Measurements from ENCODE around the gene EXOC3L4.

The EXOC3L4 gene

GRCh38 chr14:103099733-103100280 lies 5.3 kb downstream of the EXOC3L4 start:
- Histone ChIP-seq H3K36me3 (ENCODE audit: control insufficient read depth, low read length) (no peaks in the 10 kb centered on the region), H3K4me3 (ENCODE audit: low read length) (no peak overlapping the region), H3F3A (ENCODE audit: control insufficient read depth, insufficient read depth) (no peaks in the 10 kb centered on the region), H3K79me2 (ENCODE audit: control insufficient read depth, low read length) (no peaks in the 10 kb centered on the region), H3K27ac (ENCODE audit: low read depth, low read length) (no peak overlapping the region), H3K4me1 (ENCODE audit: control insufficient read depth, low read length) (peaks cover 18% of the 10 kb centered on the region), H3K4me2 (ENCODE audit: low read length) (no peak overlapping the region), H3K9me3 (ENCODE audit: control insufficient read depth, insufficient read depth, low read length) (no peaks in the 10 kb centered on the region), H4K20me1 (ENCODE audit: control insufficient read depth, insufficient read depth, low read depth, low read length) (no peaks in the 10 kb centered on the region), H3K27me3 (ENCODE audit: control insufficient read depth, low read length) (peaks cover 9% of the 10 kb centered on the region), H3K9me2 (replicated peaks; ENCODE audit: control insufficient read depth, low read length) (no peaks in the 10 kb centered on the region)
- TF ChIP-seq, protein P1, sequence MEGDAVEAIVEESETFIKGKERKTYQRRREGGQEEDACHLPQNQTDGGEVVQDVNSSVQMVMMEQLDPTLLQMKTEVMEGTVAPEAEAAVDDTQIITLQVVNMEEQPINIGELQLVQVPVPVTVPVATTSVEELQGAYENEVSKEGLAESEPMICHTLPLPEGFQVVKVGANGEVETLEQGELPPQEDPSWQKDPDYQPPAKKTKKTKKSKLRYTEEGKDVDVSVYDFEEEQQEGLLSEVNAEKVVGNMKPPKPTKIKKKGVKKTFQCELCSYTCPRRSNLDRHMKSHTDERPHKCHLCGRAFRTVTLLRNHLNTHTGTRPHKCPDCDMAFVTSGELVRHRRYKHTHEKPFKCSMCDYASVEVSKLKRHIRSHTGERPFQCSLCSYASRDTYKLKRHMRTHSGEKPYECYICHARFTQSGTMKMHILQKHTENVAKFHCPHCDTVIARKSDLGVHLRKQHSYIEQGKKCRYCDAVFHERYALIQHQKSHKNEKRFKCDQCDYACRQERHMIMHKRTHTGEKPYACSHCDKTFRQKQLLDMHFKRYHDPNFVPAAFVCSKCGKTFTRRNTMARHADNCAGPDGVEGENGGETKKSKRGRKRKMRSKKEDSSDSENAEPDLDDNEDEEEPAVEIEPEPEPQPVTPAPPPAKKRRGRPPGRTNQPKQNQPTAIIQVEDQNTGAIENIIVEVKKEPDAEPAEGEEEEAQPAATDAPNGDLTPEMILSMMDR (IDR thresholded peaks at IDR 0.05; ENCODE audit: low read depth, low read length, poor library complexity, severe bottlenecking) = no peak
- TF ChIP-seq EZH2phosphoT487 (IDR thresholded peaks at IDR 0.05; ENCODE audit: borderline replicate concordance, low read length) = no peak

GRCh38 chr14:103100281-103101121 lies 6.0 kb downstream of the EXOC3L4 start:
- H3K79me2 ChIP-seq (ENCODE audit: control insufficient read depth, low read length) = no peaks in the 10 kb centered on the region
- H3F3A ChIP-seq (ENCODE audit: control insufficient read depth, insufficient read depth) = no peaks in the 10 kb centered on the region
- no peaks in the 10 kb centered on the region for H4K20me1 ChIP-seq (ENCODE audit: control insufficient read depth, insufficient read depth, low read depth, low read length)
- H3K27me3 ChIP-seq (ENCODE audit: control insufficient read depth, low read length) = peaks cover 10% of the 10 kb centered on the region
- no peak overlapping the region for H3K27ac ChIP-seq (ENCODE audit: low read depth, low read length)
- no peak overlapping the region for H3K4me3 ChIP-seq (ENCODE audit: low read length)
- H3K9me2 ChIP-seq (replicated peaks; ENCODE audit: control insufficient read depth, low read length) = no peaks in the 10 kb centered on the region
- H3K4me1 ChIP-seq (ENCODE audit: control insufficient read depth, low read length) = peaks cover 25% of the 10 kb centered on the region
- TF ChIP-seq, protein P1 (IDR thresholded peaks at IDR 0.05; ENCODE audit: low read depth, low read length, poor library complexity, severe bottlenecking) = no peak
- no peak for TF ChIP-seq EZH2phosphoT487 (IDR thresholded peaks at IDR 0.05; ENCODE audit: borderline replicate concordance, low read length)
- H3K36me3 ChIP-seq (ENCODE audit: control insufficient read depth, low read length) = no peaks in the 10 kb centered on the region
- peak overlapping the region; percentile 19 for H3K4me2 ChIP-seq (ENCODE audit: low read length)
- H3K9me3 ChIP-seq (ENCODE audit: control insufficient read depth, insufficient read depth, low read length) = no peaks in the 10 kb centered on the region

DNA sequence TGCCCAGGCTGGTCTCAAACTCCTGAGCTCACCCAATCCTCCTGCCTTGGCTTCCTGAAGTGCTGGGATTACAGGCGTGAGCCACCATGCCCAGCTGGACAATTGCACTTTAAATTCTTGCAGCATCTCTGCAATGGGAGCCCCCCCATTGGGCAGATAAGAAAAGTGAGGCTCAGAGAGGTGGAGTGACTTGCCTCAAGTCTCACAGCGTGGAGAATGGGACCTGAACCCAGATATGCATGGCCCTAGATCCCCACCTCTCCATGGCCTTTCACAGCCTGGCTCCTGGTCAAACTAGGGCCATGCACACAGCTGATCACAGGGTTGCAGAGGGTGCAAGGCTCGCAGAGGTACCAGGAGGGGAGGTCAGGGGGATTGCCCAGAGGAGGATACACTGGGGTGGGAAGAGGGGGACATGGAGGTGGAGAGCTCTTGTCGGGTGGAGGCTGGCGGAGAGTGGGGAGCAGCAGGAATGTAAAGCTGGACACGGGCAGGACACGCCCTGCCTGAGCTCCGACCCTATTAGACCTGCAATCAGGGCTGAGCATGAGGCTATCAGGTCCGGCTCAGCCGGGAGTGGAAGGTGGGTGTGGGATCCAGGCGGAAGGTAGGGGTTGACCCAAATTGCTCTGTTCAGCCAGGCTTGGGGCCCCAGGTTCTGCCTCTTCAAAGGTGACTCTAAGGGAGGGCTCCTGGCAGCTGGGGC lies 6.9 kb downstream of the EXOC3L4 start:
- Histone ChIP-seq H3K9me2 (replicated peaks; ENCODE audit: control insufficient read depth, low read length) (no peaks in the 10 kb centered on the region), H3F3A (ENCODE audit: control insufficient read depth, insufficient read depth) (no peaks in the 10 kb centered on the region), H3K4me1 (ENCODE audit: control insufficient read depth, low read length) (peaks cover 34% of the 10 kb centered on the region), H3K27ac (ENCODE audit: low read depth, low read length) (no peak overlapping the region), H3K9me3 (ENCODE audit: control insufficient read depth, insufficient read depth, low read length) (no peaks in the 10 kb centered on the region), H3K4me2 (ENCODE audit: low read length) (no peak overlapping the region), H3K79me2 (ENCODE audit: control insufficient read depth, low read length) (no peaks in the 10 kb centered on the region), H3K4me3 (ENCODE audit: low read length) (no peak overlapping the region), H3K36me3 (ENCODE audit: control insufficient read depth, low read length) (no peaks in the 10 kb centered on the region), H3K27me3 (ENCODE audit: control insufficient read depth, low read length) (peaks cover 10% of the 10 kb centered on the region), H4K20me1 (ENCODE audit: control insufficient read depth, insufficient read depth, low read depth, low read length) (no peaks in the 10 kb centered on the region)
- TF ChIP-seq EZH2phosphoT487 (IDR thresholded peaks at IDR 0.05; ENCODE audit: borderline replicate concordance, low read length) = no peak
- TF ChIP-seq, protein P1 (IDR thresholded peaks at IDR 0.05; ENCODE audit: low read depth, low read length, poor library complexity, severe bottlenecking) = no peak
